Naive thymus-derived CD8-positive, alpha-beta T cell (primary cell): Measurements from ENCODE around the gene HMGN4. TPM values are rescaled to one million over a fixed set of nuclear protein-coding genes. Genes with fewer than 3 reads are reported as not detected.

ENCODE experiments used
- ATAC-seq, 2 donors: fragments of 150-1000 bp; cut with Tn5 transposase in 1 of 2; sonication (Bioruptor Pico), chemical (Tn5 transposase) in 1 of 2; 1 replicate in 1 of 2; 2 replicates in 1 of 2; pipeline ENCODE4 v1.10.0; 2021; ENCODE audit warnings: mild to moderate bottlenecking in 2 of 2, moderate library complexity in 2 of 2
- POLR2A ChIA-PET: fragments of 350-600 bp; sonication (Branson Sonifier 250); formaldehyde crosslinking; loops from one replicate; lab custom pipeline; 2021; ENCODE audit warnings: antibody characterized with exemption; lab: Charles Lee
- DNase-seq, 10 donors: peaks; one replicate each; pipeline versions ENCODE4 v3.0.0 to v3.0.0-alpha.2; 2020 to 2022
- H3K27ac Mint-ChIP-seq, 10 donors: one replicate each; pipeline ENCODE4 v1.8.0; 2020 to 2022; ENCODE audit warnings: mild to moderate bottlenecking in 10 of 10, mixed read lengths in 10 of 10, moderate library complexity in 4 of 10, inconsistent platforms in 1 of 10
- H3K27me3 Mint-ChIP-seq, 5 donors: one replicate each; pipeline ENCODE4 v1.8.0; 2021 to 2022; ENCODE audit warnings: mixed read lengths in 5 of 5
- H3K36me3 Mint-ChIP-seq, 3 donors: one replicate each; pipeline ENCODE4 v1.8.0; 2020 to 2022; ENCODE audit warnings: mixed read lengths in 3 of 3, mild to moderate bottlenecking in 2 of 3, inconsistent platforms in 1 of 3
- H3K4me1 Mint-ChIP-seq, 4 donors: one replicate each; pipeline ENCODE4 v1.8.0; 2021 to 2022; ENCODE audit warnings: mixed read lengths in 4 of 4
- H3K4me3 Mint-ChIP-seq, 10 donors: one replicate each; pipeline ENCODE4 v1.8.0; 2020 to 2022; ENCODE audit warnings: mild to moderate bottlenecking in 10 of 10, mixed read lengths in 10 of 10, moderate library complexity in 6 of 10, inconsistent platforms in 1 of 10
- H3K9me3 Mint-ChIP-seq, 9 donors: one replicate each; pipeline ENCODE4 v1.8.0; 2020 to 2022; ENCODE audit warnings: mixed read lengths in 9 of 9, mild to moderate bottlenecking in 3 of 9, inconsistent platforms in 1 of 9, moderate library complexity in 1 of 9
- polyA plus RNA-seq, 3 donors: library from polyadenylated mRNA; unstranded; fragments of 300-500 nt; fragmentation: Illumina TruSeq; gene quantifications; one replicate each; pipeline ENCODE4 v1.2.3, GENCODE V29; 2021
- total RNA-seq, 8 experiments: library from RNA in 2 of 8; stranded (reverse) in 2 of 8; gene quantifications; one replicate each; pipeline ENCODE4 v1.2.3 and lab custom pipeline; 2021 to 2026

Gene HMGN4
- total and polyA plus RNA-seq, 5 experiments from 2014 or later = 73.3 to 183 (median 110) TPM

- no peak overlapping the region for H3K4me3 Mint-ChIP-seq
- DNase-seq = no peak
These were observed 32.1 kb downstream of the HMGN4 start for GRCh38 chr6:26570027-26570809.

GRCh38 chr6:26571592-26572296 lies 33.6 kb downstream of the HMGN4 start:
- POLR2A ChIA-PET = interaction anchor here (0.6 to 5.8 kb wide), 10 partner anchors 18 to 571 kb away, joined by 3 to 59 read pairs (median 4); partner anchors contain the start of gene HMGN4
- H3K36me3 Mint-ChIP-seq = peaks cover 0 to 4% (median 4%) of the 10 kb centered on the region in 3 donors
- peak; percentile 29 to 54 for ATAC-seq
- peak in 6 of 10 donors; percentile 13 to 74 (median 62) for DNase-seq
- H3K9me3 Mint-ChIP-seq = peaks cover 0 to 5% (median 0%) of the 10 kb centered on the region in 9 donors
- peaks cover 18 to 38% (median 34%) of the 10 kb centered on the region in 4 donors for H3K4me1 Mint-ChIP-seq
- H3K27me3 Mint-ChIP-seq = peaks cover 0 to 4% (median 2%) of the 10 kb centered on the region in 5 donors
- H3K4me3 Mint-ChIP-seq = peak overlapping the region; percentile 78 to 95 (median 88)
- peak overlapping the region; percentile 79 to 94 (median 91) for H3K27ac Mint-ChIP-seq

More at GRCh38 chr6:26570027-26570809, 32.1 kb downstream of the HMGN4 start:
- Mint-ChIP-seq H3K9me3 (peaks cover 0 to 5% (median 0%) of the 10 kb centered on the region in 9 donors), H3K4me1 (peaks cover 15 to 33% (median 30%) of the 10 kb centered on the region in 4 donors), H3K27me3 (peaks cover 0 to 4% (median 0%) of the 10 kb centered on the region in 5 donors), H3K27ac (peak overlapping the region in 2 of 10 donors; percentile 22 to 44), H3K36me3 (peaks cover 0 to 4% (median 4%) of the 10 kb centered on the region in 3 donors)
- ATAC-seq = no peak
- POLR2A ChIA-PET = interaction anchor here (0.6 to 5.8 kb wide), 15 partner anchors 8 to 398 kb away, joined by 3 to 59 read pairs (median 4); partner anchors contain the start of genes ABT1, BTN3A3 and HMGN4

GRCh38 chr6:26575494-26575939 lies 37.4 kb downstream of the HMGN4 start:
- Mint-ChIP-seq H3K4me1 (peaks cover 10 to 34% (median 29%) of the 10 kb centered on the region in 4 donors), H3K36me3 (peaks cover 0 to 10% (median 0%) of the 10 kb centered on the region in 3 donors), H3K27me3 (peaks cover 0 to 13% (median 0%) of the 10 kb centered on the region in 5 donors), H3K27ac (no peak overlapping the region), H3K4me3 (no peak overlapping the region), H3K9me3 (peaks cover 0 to 23% (median 9%) of the 10 kb centered on the region in 9 donors)
- DNase-seq (no peak), ATAC-seq (no peak)
- POLR2A ChIA-PET = no interaction called here

GRCh38 chr6:26576407-26576843 lies 38.3 kb downstream of the HMGN4 start:
- ATAC-seq = no peak
- Mint-ChIP-seq H3K4me1 (peaks cover 10 to 32% (median 29%) of the 10 kb centered on the region in 4 donors), H3K36me3 (peaks cover 0 to 10% (median 0%) of the 10 kb centered on the region in 3 donors), H3K9me3 (peaks cover 0 to 23% (median 9%) of the 10 kb centered on the region in 9 donors), H3K27me3 (peaks cover 0 to 15% (median 0%) of the 10 kb centered on the region in 5 donors), H3K4me3 (peak overlapping the region in 9 of 10 donors; percentile 34 to 88 (median 77)), H3K27ac (peak overlapping the region in 4 of 10 donors; percentile 38 to 98 (median 54))
- POLR2A ChIA-PET = interaction anchor here (0.9 to 1.6 kb wide), 2 partner anchors 39 to 360 kb away, joined by 4 to 9 read pairs; partner anchors contain the start of gene HMGN4
- DNase-seq = no peak

- H3K9me3 Mint-ChIP-seq = peaks cover 0 to 23% (median 9%) of the 10 kb centered on the region in 9 donors
- H3K36me3 Mint-ChIP-seq = peaks cover 0 to 10% (median 0%) of the 10 kb centered on the region in 3 donors
- peak overlapping the region; percentile 61 to 88 (median 78) for H3K4me3 Mint-ChIP-seq
- ATAC-seq (peak; percentile 45 to 67), DNase-seq (peak in 6 of 10 donors; percentile 28 to 64 (median 49))
- peaks cover 3 to 25% (median 22%) of the 10 kb centered on the region in 4 donors for H3K4me1 Mint-ChIP-seq
- H3K27me3 Mint-ChIP-seq = peaks cover 0 to 15% (median 0%) of the 10 kb centered on the region in 5 donors
- POLR2A ChIA-PET = interaction anchor here (0.6 to 1.6 kb wide), 3 partner anchors 40 to 600 kb away, joined by 3 to 9 read pairs (median 4); partner anchors contain the start of gene HMGN4
- peak overlapping the region; percentile 11 to 98 (median 73) for H3K27ac Mint-ChIP-seq
These were observed 39.0 kb downstream of the HMGN4 start for GRCh38 chr6:26576929-26577719.

- Mint-ChIP-seq H3K27ac (peak overlapping the region in 7 of 10 donors; percentile 60 to 98 (median 72)), H3K36me3 (peaks cover 0 to 10% (median 0%) of the 10 kb centered on the region in 3 donors), H3K4me3 (peak overlapping the region; percentile 61 to 88 (median 78)), H3K9me3 (peaks cover 0 to 23% (median 9%) of the 10 kb centered on the region in 9 donors), H3K27me3 (peaks cover 0 to 17% (median 0%) of the 10 kb centered on the region in 5 donors), H3K4me1 (peaks cover 3 to 20% (median 18%) of the 10 kb centered on the region in 4 donors)
- POLR2A ChIA-PET = interaction anchor here (0.6 to 1.6 kb wide), 2 partner anchors 40 to 600 kb away, joined by 3 to 9 read pairs; partner anchors contain the start of gene HMGN4
- ATAC-seq (no peak), DNase-seq (no peak)
These were observed 39.5 kb downstream of the HMGN4 start for GRCh38 chr6:26577720-26578072.

- Mint-ChIP-seq H3K36me3 (peaks cover 0 to 10% (median 0%) of the 10 kb centered on the region in 3 donors), H3K4me3 (peak overlapping the region in 9 of 10 donors; percentile 3 to 80 (median 45)), H3K9me3 (peaks cover 0 to 23% (median 9%) of the 10 kb centered on the region in 9 donors), H3K4me1 (peaks cover 3 to 18% (median 15%) of the 10 kb centered on the region in 4 donors), H3K27ac (peak overlapping the region in 1 of 10 donors; percentile 18), H3K27me3 (peaks cover 2 to 21% (median 4%) of the 10 kb centered on the region in 5 donors)
- POLR2A ChIA-PET = interaction anchor here (0.8 to 1.1 kb wide), 2 partner anchors 9 to 11 kb away, joined by 3 read pairs; no protein-coding TSS in a partner anchor
- DNase-seq = no peak
- no peak for ATAC-seq
These were observed 40.1 kb downstream of the HMGN4 start for GRCh38 chr6:26578279-26578678.

- POLR2A ChIA-PET = interaction anchor here (0.8 to 1.1 kb wide), 2 partner anchors 9 to 11 kb away, joined by 3 read pairs; no protein-coding TSS in a partner anchor
- Mint-ChIP-seq H3K9me3 (peaks cover 0 to 23% (median 9%) of the 10 kb centered on the region in 9 donors), H3K4me3 (peak overlapping the region in 7 of 10 donors; percentile 5 to 80 (median 29)), H3K36me3 (peaks cover 0 to 10% (median 0%) of the 10 kb centered on the region in 3 donors), H3K4me1 (peaks cover 3 to 18% (median 15%) of the 10 kb centered on the region in 4 donors), H3K27me3 (peaks cover 7 to 26% (median 9%) of the 10 kb centered on the region in 5 donors), H3K27ac (no peak overlapping the region)
- DNase-seq (no peak), ATAC-seq (no peak)
These were observed 40.6 kb downstream of the HMGN4 start for GRCh38 chr6:26578741-26579140.

- no peak overlapping the region for H3K4me3 Mint-ChIP-seq
- no peak overlapping the region for H3K27ac Mint-ChIP-seq
- POLR2A ChIA-PET = interaction anchor here (0.6 to 0.8 kb wide), 2 partner anchors 223 to 477 kb away, joined by 4 to 5 read pairs; no protein-coding TSS in a partner anchor
These were observed 43.2 kb downstream of the HMGN4 start for GRCh38 chr6:26581164-26581915.

GRCh38 chr6:26588965-26589364 lies 50.8 kb downstream of the HMGN4 start:
- ATAC-seq (no peak), DNase-seq (no peak)
- H3K36me3 Mint-ChIP-seq = no peaks in the 10 kb centered on the region
- H3K27me3 Mint-ChIP-seq = peaks cover 9 to 46% (median 23%) of the 10 kb centered on the region in 5 donors
- H3K27ac Mint-ChIP-seq = peak overlapping the region in 1 of 10 donors; percentile 29
- no peaks in the 10 kb centered on the region for H3K9me3 Mint-ChIP-seq
- no peak overlapping the region for H3K4me3 Mint-ChIP-seq
- H3K4me1 Mint-ChIP-seq = no peaks in the 10 kb centered on the region
- POLR2A ChIA-PET = interaction anchor here (0.7 to 1.6 kb wide), 2 partner anchors 10 to 11 kb away, joined by 3 read pairs; no protein-coding TSS in a partner anchor

More at GRCh38 chr6:26581164-26581915, 43.2 kb downstream of the HMGN4 start:
- no peak for ATAC-seq
- Mint-ChIP-seq H3K4me1 (peaks cover 2 to 18% (median 14%) of the 10 kb centered on the region in 4 donors), H3K27me3 (peaks cover 10 to 35% (median 17%) of the 10 kb centered on the region in 5 donors), H3K36me3 (peaks cover 0 to 10% (median 0%) of the 10 kb centered on the region in 3 donors), H3K9me3 (peaks cover 0 to 23% (median 9%) of the 10 kb centered on the region in 9 donors)
- DNase-seq = no peak
